Stimulated activated CD4-positive, alpha-beta T cell treated with anti-CD3 and anti-CD28 coated beads, Interleukin-2, amount 100 ng/mL, for 4 hours (primary cell): ENCODE results near the gene SSTR5.
"Not testable (repeated sequence)": the region's sequence is repeated elsewhere in the genome, so short reads cannot be mapped to it uniquely, and the experiment has no call there.

Experiments
- DNase-seq: peaks from one replicate; pipeline ENCODE4 v3.0.0-alpha.2; 2020; ENCODE audit warnings: low read depth

Gene SSTR5

GRCh38 chr16:1072526-1073261 is at the start of gene SSTR5:
SSTR5 (plus strand) TSS chr16:1072747; CDS start chr16:1078869, 6,122 bp downstream.
- no peak for DNase-seq

- no peak for DNase-seq
Measured at GRCh38 chr16:1024138-1024537, 48.4 kb upstream of the SSTR5 start.

- DNase-seq, result not testable (repeated sequence)
Measured at GRCh38 chr16:1025183-1025809, 47.3 kb upstream of the SSTR5 start.

GRCh38 chr16:1026057-1026783 is 46.3 kb upstream of the SSTR5 start:
- DNase-seq, result no peak

- DNase-seq, result no peak
Measured at GRCh38 chr16:1026784-1027500, 45.6 kb upstream of the SSTR5 start.

GRCh38 chr16:1027501-1027815 is 45.1 kb upstream of the SSTR5 start:
- DNase-seq, result no peak

- DNase-seq, result no peak
Measured at GRCh38 chr16:1028056-1028455, 44.5 kb upstream of the SSTR5 start.

- DNase-seq, result no peak
Measured at GRCh38 chr16:1028524-1029258, 43.9 kb upstream of the SSTR5 start.

GRCh38 chr16:1029259-1029545 is 43.3 kb upstream of the SSTR5 start:
- no peak for DNase-seq

GRCh38 chr16:1030473-1030901 is 42.1 kb upstream of the SSTR5 start:
- no peak for DNase-seq

GRCh38 chr16:1031666-1032065 is 40.9 kb upstream of the SSTR5 start:
- DNase-seq, result no peak

GRCh38 chr16:1032607-1033006 is 39.9 kb upstream of the SSTR5 start:
- DNase-seq, result no peak

GRCh38 chr16:1033128-1033679 is 39.3 kb upstream of the SSTR5 start:
- DNase-seq, result no peak

- no peak for DNase-seq
Measured at GRCh38 chr16:1034230-1035065, 38.1 kb upstream of the SSTR5 start.

- no peak for DNase-seq
Measured at GRCh38 chr16:1035066-1035415, 37.5 kb upstream of the SSTR5 start.

- no peak for DNase-seq
Measured at GRCh38 chr16:1036166-1036565, 36.4 kb upstream of the SSTR5 start.

- DNase-seq, result no peak
Measured at GRCh38 chr16:1036726-1037393, 35.7 kb upstream of the SSTR5 start.

GRCh38 chr16:1037394-1038257 is 34.9 kb upstream of the SSTR5 start:
- DNase-seq, result no peak

GRCh38 chr16:1038932-1039331 is 33.6 kb upstream of the SSTR5 start:
- DNase-seq, result no peak
